ENCODE results near the gene ZMYM5.
"Not testable (repeated sequence)": the region's sequence is repeated elsewhere in the genome, so short reads cannot be mapped to it uniquely, and the experiment has no call there.

The ZMYM5 gene

GRCh38 chr13:19863323-19864023 is at the start of gene ZMYM5:
ZMYM5 (minus strand) TSS chr13:19863649; CDS start chr13:19852180, 11,469 bp downstream.
- H3K4me3 ChIP-seq (ENCODE audit: low read depth, low read length): peak within 1 kb of the TSS; percentile 79
- no peaks in the 10 kb centered on the region for H3K27me3 ChIP-seq (ENCODE audit: control insufficient read depth, insufficient read depth, low read length)
- H3K9ac ChIP-seq (ENCODE audit: low read depth, low read length): peak within 1 kb of the TSS; percentile 83
- H3K36me3 ChIP-seq (ENCODE audit: control insufficient read depth, insufficient read depth, low read length): no peaks in the 10 kb centered on the region
- peaks cover 5% of the 10 kb centered on the region for H3K4me1 ChIP-seq (ENCODE audit: control insufficient read depth, insufficient read depth, low read length)
- no peaks in the 10 kb centered on the region for H3K9me3 ChIP-seq (ENCODE audit: control insufficient read depth, insufficient read depth, low read length)

- Histone ChIP-seq H3K9ac (ENCODE audit: low read depth, low read length) (no peak overlapping the region), H3K4me1 (ENCODE audit: control insufficient read depth, insufficient read depth, low read length) (no peaks in the 10 kb centered on the region), H3K4me3 (ENCODE audit: low read depth, low read length) (no peak overlapping the region), H3K36me3 (ENCODE audit: control insufficient read depth, insufficient read depth, low read length) (no peaks in the 10 kb centered on the region), H3K27me3 (ENCODE audit: control insufficient read depth, insufficient read depth, low read length) (no peaks in the 10 kb centered on the region), H3K9me3 (ENCODE audit: control insufficient read depth, insufficient read depth, low read length) (no peaks in the 10 kb centered on the region)
Measured at GRCh38 chr13:19910336-19911072, 47.1 kb upstream of the ZMYM5 start.

GRCh38 chr13:19908350-19908986 is 45.0 kb upstream of the ZMYM5 start:
- Histone ChIP-seq H3K9ac (ENCODE audit: low read depth, low read length) (no peak overlapping the region), H3K4me1 (ENCODE audit: control insufficient read depth, insufficient read depth, low read length) (no peaks in the 10 kb centered on the region), H3K27me3 (ENCODE audit: control insufficient read depth, insufficient read depth, low read length) (no peaks in the 10 kb centered on the region), H3K4me3 (ENCODE audit: low read depth, low read length) (no peak overlapping the region), H3K36me3 (ENCODE audit: control insufficient read depth, insufficient read depth, low read length) (no peaks in the 10 kb centered on the region), H3K9me3 (ENCODE audit: control insufficient read depth, insufficient read depth, low read length) (no peaks in the 10 kb centered on the region)

GRCh38 chr13:19905487-19906195 is 42.2 kb upstream of the ZMYM5 start:
- H3K4me1 ChIP-seq (ENCODE audit: control insufficient read depth, insufficient read depth, low read length); H3K4me3 ChIP-seq (ENCODE audit: low read depth, low read length); H3K9me3 ChIP-seq (ENCODE audit: control insufficient read depth, insufficient read depth, low read length); H3K9ac ChIP-seq (ENCODE audit: low read depth, low read length); H3K36me3 ChIP-seq (ENCODE audit: control insufficient read depth, insufficient read depth, low read length); H3K27me3 ChIP-seq (ENCODE audit: control insufficient read depth, insufficient read depth, low read length): not testable (repeated sequence)

- no peak overlapping the region for H3K4me3 ChIP-seq (ENCODE audit: low read depth, low read length)
- H3K9me3 ChIP-seq (ENCODE audit: control insufficient read depth, insufficient read depth, low read length): no peaks in the 10 kb centered on the region
- H3K4me1 ChIP-seq (ENCODE audit: control insufficient read depth, insufficient read depth, low read length): no peaks in the 10 kb centered on the region
- H3K9ac ChIP-seq (ENCODE audit: low read depth, low read length): no peak overlapping the region
- no peaks in the 10 kb centered on the region for H3K36me3 ChIP-seq (ENCODE audit: control insufficient read depth, insufficient read depth, low read length)
- H3K27me3 ChIP-seq (ENCODE audit: control insufficient read depth, insufficient read depth, low read length): no peaks in the 10 kb centered on the region
Measured at GRCh38 chr13:19890030-19890429, 26.6 kb upstream of the ZMYM5 start.

GRCh38 chr13:19888799-19889198 is 25.4 kb upstream of the ZMYM5 start:
- Histone ChIP-seq H3K27me3 (ENCODE audit: control insufficient read depth, insufficient read depth, low read length) (no peaks in the 10 kb centered on the region), H3K4me1 (ENCODE audit: control insufficient read depth, insufficient read depth, low read length) (no peaks in the 10 kb centered on the region), H3K9ac (ENCODE audit: low read depth, low read length) (no peak overlapping the region), H3K4me3 (ENCODE audit: low read depth, low read length) (no peak overlapping the region), H3K9me3 (ENCODE audit: control insufficient read depth, insufficient read depth, low read length) (no peaks in the 10 kb centered on the region), H3K36me3 (ENCODE audit: control insufficient read depth, insufficient read depth, low read length) (no peaks in the 10 kb centered on the region)

GRCh38 chr13:19882231-19882630 is 18.8 kb upstream of the ZMYM5 start:
- H3K4me1 ChIP-seq (ENCODE audit: control insufficient read depth, insufficient read depth, low read length): no peaks in the 10 kb centered on the region
- no peaks in the 10 kb centered on the region for H3K27me3 ChIP-seq (ENCODE audit: control insufficient read depth, insufficient read depth, low read length)
- H3K36me3 ChIP-seq (ENCODE audit: control insufficient read depth, insufficient read depth, low read length): no peaks in the 10 kb centered on the region
- H3K9me3 ChIP-seq (ENCODE audit: control insufficient read depth, insufficient read depth, low read length): no peaks in the 10 kb centered on the region
- H3K9ac ChIP-seq (ENCODE audit: low read depth, low read length): no peak overlapping the region
- no peak overlapping the region for H3K4me3 ChIP-seq (ENCODE audit: low read depth, low read length)

- Histone ChIP-seq H3K27me3 (ENCODE audit: control insufficient read depth, insufficient read depth, low read length) (no peaks in the 10 kb centered on the region), H3K4me1 (ENCODE audit: control insufficient read depth, insufficient read depth, low read length) (no peaks in the 10 kb centered on the region), H3K36me3 (ENCODE audit: control insufficient read depth, insufficient read depth, low read length) (no peaks in the 10 kb centered on the region), H3K9ac (ENCODE audit: low read depth, low read length) (no peak overlapping the region), H3K4me3 (ENCODE audit: low read depth, low read length) (no peak overlapping the region), H3K9me3 (ENCODE audit: control insufficient read depth, insufficient read depth, low read length) (no peaks in the 10 kb centered on the region)
Measured at GRCh38 chr13:19881641-19882040, 18.2 kb upstream of the ZMYM5 start.

GRCh38 chr13:19864746-19865309 is 1.4 kb upstream of the ZMYM5 start:
- no peaks in the 10 kb centered on the region for H3K9me3 ChIP-seq (ENCODE audit: control insufficient read depth, insufficient read depth, low read length)
- peak overlapping the region; percentile 83 for H3K9ac ChIP-seq (ENCODE audit: low read depth, low read length)
- H3K36me3 ChIP-seq (ENCODE audit: control insufficient read depth, insufficient read depth, low read length): no peaks in the 10 kb centered on the region
- peak overlapping the region; percentile 79 for H3K4me3 ChIP-seq (ENCODE audit: low read depth, low read length)
- no peaks in the 10 kb centered on the region for H3K27me3 ChIP-seq (ENCODE audit: control insufficient read depth, insufficient read depth, low read length)
- H3K4me1 ChIP-seq (ENCODE audit: control insufficient read depth, insufficient read depth, low read length): peaks cover 5% of the 10 kb centered on the region

GRCh38 chr13:19864024-19864745 is 736 bp upstream of the ZMYM5 start:
- Histone ChIP-seq H3K36me3 (ENCODE audit: control insufficient read depth, insufficient read depth, low read length) (no peaks in the 10 kb centered on the region), H3K9me3 (ENCODE audit: control insufficient read depth, insufficient read depth, low read length) (no peaks in the 10 kb centered on the region), H3K27me3 (ENCODE audit: control insufficient read depth, insufficient read depth, low read length) (no peaks in the 10 kb centered on the region), H3K4me3 (ENCODE audit: low read depth, low read length) (peak overlapping the region; percentile 79), H3K4me1 (ENCODE audit: control insufficient read depth, insufficient read depth, low read length) (peaks cover 5% of the 10 kb centered on the region), H3K9ac (ENCODE audit: low read depth, low read length) (peak overlapping the region; percentile 83)

Data from iPS-15b (cell line).